Nephron (organoid): ENCODE measurements around the gene BICC1.

Experiments
- H3K27ac Mint-ChIP-seq, 3 experiments: 2 replicates each; pipeline ENCODE4 v1.8.0; 2020; ENCODE audit warnings: mixed read lengths in 3 of 3, mild to moderate bottlenecking in 2 of 3, moderate library complexity in 1 of 3
- H3K27me3 Mint-ChIP-seq: 2 replicates; pipeline ENCODE4 v1.8.0; 2021; ENCODE audit warnings: low read depth, mild to moderate bottlenecking, moderate library complexity, mixed read lengths
- H3K36me3 Mint-ChIP-seq: 2 replicates; pipeline ENCODE4 v1.8.0; 2020; ENCODE audit warnings: low read depth, mixed read lengths
- H3K4me1 Mint-ChIP-seq: 2 replicates; pipeline ENCODE4 v1.8.0; 2020; ENCODE audit warnings: mixed read lengths
- H3K4me3 Mint-ChIP-seq, 3 experiments: 2 replicates each; pipeline ENCODE4 v1.8.0; 2020; ENCODE audit warnings: mild to moderate bottlenecking in 3 of 3, mixed read lengths in 3 of 3, moderate library complexity in 2 of 3
- H3K9me3 Mint-ChIP-seq: 2 replicates; pipeline ENCODE4 v1.8.0; 2020; ENCODE audit warnings: mixed read lengths
- CTCF ChIP-seq, 3 experiments: fragments of 200-600 bp; sonication (generic); IDR thresholded peaks; one replicate each; pipeline ENCODE4 v1.5.0; 2021; ENCODE audit warnings: antibody characterized with exemption in 3 of 3; ENCODE audit not compliant: unreplicated experiment in 3 of 3

BICC1 gene

GRCh38 chr10:58806323-58806722 lies 293.7 kb downstream of the BICC1 start:
- Mint-ChIP-seq H3K27me3 (no peaks in the 10 kb centered on the region), H3K36me3 (peaks cover 24% of the 10 kb centered on the region), H3K9me3 (no peaks in the 10 kb centered on the region), H3K4me1 (peaks cover 23% of the 10 kb centered on the region), H3K4me3 (no peak overlapping the region), H3K27ac (no peak overlapping the region)
- TF ChIP-seq CTCF (IDR thresholded peaks at IDR 0.05; ENCODE audit: unreplicated experiment in 3 of 3): no peak

GRCh38 chr10:58806970-58807628 lies 294.4 kb downstream of the BICC1 start:
- Mint-ChIP-seq H3K9me3 (no peaks in the 10 kb centered on the region), H3K4me3 (no peak overlapping the region), H3K27me3 (no peaks in the 10 kb centered on the region), H3K36me3 (peaks cover 24% of the 10 kb centered on the region), H3K4me1 (peaks cover 27% of the 10 kb centered on the region), H3K27ac (peak overlapping the region; percentile 4 to 70 (median 57))
- TF ChIP-seq CTCF (IDR thresholded peaks at IDR 0.05; ENCODE audit: unreplicated experiment in 3 of 3): no peak

GRCh38 chr10:58807629-58808022 lies 295.0 kb downstream of the BICC1 start:
- peaks cover 27% of the 10 kb centered on the region for H3K4me1 Mint-ChIP-seq
- H3K27me3 Mint-ChIP-seq: no peaks in the 10 kb centered on the region
- peak overlapping the region; percentile 4 to 70 (median 57) for H3K27ac Mint-ChIP-seq
- TF ChIP-seq CTCF (IDR thresholded peaks at IDR 0.05; ENCODE audit: unreplicated experiment in 3 of 3): no peak
- no peak overlapping the region for H3K4me3 Mint-ChIP-seq
- no peaks in the 10 kb centered on the region for H3K9me3 Mint-ChIP-seq
- peaks cover 21% of the 10 kb centered on the region for H3K36me3 Mint-ChIP-seq

- TF ChIP-seq CTCF (IDR thresholded peaks at IDR 0.05; ENCODE audit: unreplicated experiment in 3 of 3): no peak
- no peaks in the 10 kb centered on the region for H3K9me3 Mint-ChIP-seq
- H3K27me3 Mint-ChIP-seq: no peaks in the 10 kb centered on the region
- peak overlapping the region; percentile 44 to 63 (median 46) for H3K27ac Mint-ChIP-seq
- no peak overlapping the region for H3K4me3 Mint-ChIP-seq
- H3K4me1 Mint-ChIP-seq: peaks cover 31% of the 10 kb centered on the region
- H3K36me3 Mint-ChIP-seq: peaks cover 37% of the 10 kb centered on the region
Measured at GRCh38 chr10:58810751-58811150, 298.1 kb downstream of the BICC1 start.

GRCh38 chr10:58813573-58813972 lies 300.9 kb downstream of the BICC1 start:
- H3K27ac Mint-ChIP-seq: peak overlapping the region in 2 of 3 experiments; percentile 2 to 64
- no peaks in the 10 kb centered on the region for H3K27me3 Mint-ChIP-seq
- H3K9me3 Mint-ChIP-seq: no peaks in the 10 kb centered on the region
- H3K36me3 Mint-ChIP-seq: peaks cover 26% of the 10 kb centered on the region
- H3K4me3 Mint-ChIP-seq: no peak overlapping the region
- TF ChIP-seq CTCF (IDR thresholded peaks at IDR 0.05; ENCODE audit: unreplicated experiment in 3 of 3): no peak
- peaks cover 42% of the 10 kb centered on the region for H3K4me1 Mint-ChIP-seq

- TF ChIP-seq CTCF (IDR thresholded peaks at IDR 0.05; ENCODE audit: unreplicated experiment in 3 of 3): no peak
- no peak overlapping the region for H3K4me3 Mint-ChIP-seq
- peaks cover 28% of the 10 kb centered on the region for H3K36me3 Mint-ChIP-seq
- peaks cover 61% of the 10 kb centered on the region for H3K4me1 Mint-ChIP-seq
- H3K27ac Mint-ChIP-seq: peak overlapping the region; percentile 62 to 91 (median 90)
- H3K9me3 Mint-ChIP-seq: no peaks in the 10 kb centered on the region
- no peaks in the 10 kb centered on the region for H3K27me3 Mint-ChIP-seq
Measured at GRCh38 chr10:58817201-58817846, 304.7 kb downstream of the BICC1 start.
